Measurements from ENCODE around the gene CACFD1.

CACFD1 gene

DNA sequence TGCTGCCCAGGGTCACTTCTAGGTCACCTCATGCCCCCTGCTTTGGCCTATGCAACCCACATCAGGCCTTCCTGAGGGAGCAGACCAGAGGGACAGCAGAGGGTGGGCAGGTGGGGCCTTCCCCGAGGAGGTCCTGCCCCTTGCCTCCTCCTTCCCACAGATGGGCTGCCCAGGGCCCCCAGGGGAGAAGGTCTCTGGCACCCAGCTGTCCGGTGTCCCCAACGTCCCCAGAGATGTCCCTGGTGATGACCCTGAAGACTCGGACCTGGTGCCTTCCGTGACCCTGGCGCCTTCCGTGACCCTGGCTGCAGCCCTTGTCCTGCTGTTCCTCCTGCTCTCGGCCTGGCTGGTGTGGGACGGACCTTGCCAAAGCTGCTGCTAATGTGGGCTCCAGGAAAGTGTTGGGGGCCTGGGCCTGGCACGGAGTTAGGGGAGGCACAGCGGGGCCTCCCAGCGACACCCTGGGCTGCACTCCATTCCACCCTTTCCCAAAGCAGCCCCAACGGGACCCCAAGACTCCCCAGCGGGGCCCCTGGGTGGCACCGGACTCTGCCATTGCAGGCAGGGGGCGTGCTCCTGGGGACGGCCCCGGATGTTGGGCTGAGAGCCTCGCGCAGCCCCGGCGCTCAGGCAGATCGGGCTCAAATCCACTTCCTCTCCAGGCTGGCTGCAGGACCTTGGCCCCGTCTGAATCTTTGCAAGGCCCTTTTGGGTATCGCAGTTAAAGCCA, 25.9 kb downstream of the CACFD1 start:
- peak; percentile 35 to 39 for DNase-seq

DNA sequence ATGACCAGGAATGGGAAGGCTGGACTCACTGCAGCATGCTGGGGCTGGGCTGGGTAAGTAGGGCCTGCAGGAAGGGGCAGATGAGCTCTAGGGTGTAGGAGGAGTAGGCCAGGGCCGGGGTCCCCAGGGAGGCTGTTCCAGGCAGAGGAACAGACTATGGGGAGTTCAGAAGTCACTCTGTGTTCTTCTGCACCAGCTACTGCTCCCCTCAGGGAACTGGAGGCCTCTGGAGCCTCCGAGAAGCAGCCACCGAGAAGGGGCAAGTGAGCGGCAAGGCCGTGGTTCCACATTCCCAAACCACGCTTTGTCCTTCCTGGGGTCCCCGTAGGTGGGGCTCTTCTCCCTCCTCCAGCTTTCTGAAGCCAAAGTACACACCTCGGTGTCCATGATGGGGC, 27.6 kb downstream of the CACFD1 start:
- DNase-seq, result no peak

DNA sequence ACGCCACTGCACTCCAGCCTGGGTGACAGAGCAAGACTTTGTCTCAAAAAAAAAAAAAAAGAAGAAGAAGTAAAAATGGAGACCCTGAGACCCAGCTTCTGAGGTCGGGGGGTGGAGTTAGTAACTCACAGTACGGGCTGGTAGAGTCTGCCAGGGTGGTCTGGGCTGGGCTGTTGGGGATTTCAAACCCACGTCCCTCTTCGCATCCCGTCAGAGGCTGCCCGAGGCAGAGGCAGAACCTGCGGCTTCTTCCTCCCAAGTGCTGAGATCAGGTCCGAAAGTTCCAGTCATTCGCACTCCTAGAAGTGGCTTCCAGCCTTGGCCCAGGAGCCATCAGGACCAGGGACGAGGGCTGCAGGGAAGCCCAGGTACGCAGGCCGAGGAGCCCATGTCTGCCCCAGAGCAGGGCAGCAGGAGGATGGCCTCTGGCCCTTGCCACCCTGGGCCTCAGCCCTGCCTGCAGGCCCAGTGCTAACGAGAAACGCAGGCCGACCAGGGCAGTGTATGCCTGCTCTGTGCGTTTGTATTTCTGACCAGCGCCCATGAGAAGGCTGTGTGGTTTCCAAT, 29.0 kb downstream of the CACFD1 start:
- DNase-seq, result no peak

- DNase-seq, result no peak
Observed at GRCh38 chr9:133489253-133490190, 29.7 kb downstream of the CACFD1 start.

- no peak for DNase-seq
Observed at GRCh38 chr9:133490201-133490681, 30.5 kb downstream of the CACFD1 start.

- no peak for DNase-seq
Observed at GRCh38 chr9:133490865-133491655, 31.3 kb downstream of the CACFD1 start.

- no peak for DNase-seq
Observed at GRCh38 chr9:133491656-133491925, 31.8 kb downstream of the CACFD1 start.

- no peak for DNase-seq
Observed at GRCh38 chr9:133492061-133493021, 32.6 kb downstream of the CACFD1 start.

DNA sequence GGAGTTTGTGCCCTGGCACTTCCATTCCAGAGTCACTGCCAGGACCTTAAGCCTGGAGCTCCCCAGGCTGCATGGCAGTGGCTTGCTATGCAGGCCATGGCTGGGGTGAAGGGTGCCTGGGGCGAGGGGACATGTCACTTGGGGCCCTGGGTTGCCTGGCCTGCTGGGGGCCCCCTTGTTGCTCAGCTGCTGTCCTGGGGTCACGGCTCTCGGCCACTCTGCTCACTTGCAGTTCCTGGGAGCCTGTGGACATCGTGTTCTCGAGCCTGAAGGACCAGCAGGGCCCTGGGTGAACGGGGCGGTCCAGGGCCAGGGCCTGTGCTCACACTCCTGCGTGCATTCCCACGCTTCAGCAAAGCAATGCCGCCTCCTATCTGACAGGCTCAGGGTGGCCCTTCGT, 33.6 kb downstream of the CACFD1 start:
- no peak for DNase-seq

GRCh38 chr9:133493845-133494540, 34.2 kb downstream of the CACFD1 start:
- no peak for DNase-seq

DNA sequence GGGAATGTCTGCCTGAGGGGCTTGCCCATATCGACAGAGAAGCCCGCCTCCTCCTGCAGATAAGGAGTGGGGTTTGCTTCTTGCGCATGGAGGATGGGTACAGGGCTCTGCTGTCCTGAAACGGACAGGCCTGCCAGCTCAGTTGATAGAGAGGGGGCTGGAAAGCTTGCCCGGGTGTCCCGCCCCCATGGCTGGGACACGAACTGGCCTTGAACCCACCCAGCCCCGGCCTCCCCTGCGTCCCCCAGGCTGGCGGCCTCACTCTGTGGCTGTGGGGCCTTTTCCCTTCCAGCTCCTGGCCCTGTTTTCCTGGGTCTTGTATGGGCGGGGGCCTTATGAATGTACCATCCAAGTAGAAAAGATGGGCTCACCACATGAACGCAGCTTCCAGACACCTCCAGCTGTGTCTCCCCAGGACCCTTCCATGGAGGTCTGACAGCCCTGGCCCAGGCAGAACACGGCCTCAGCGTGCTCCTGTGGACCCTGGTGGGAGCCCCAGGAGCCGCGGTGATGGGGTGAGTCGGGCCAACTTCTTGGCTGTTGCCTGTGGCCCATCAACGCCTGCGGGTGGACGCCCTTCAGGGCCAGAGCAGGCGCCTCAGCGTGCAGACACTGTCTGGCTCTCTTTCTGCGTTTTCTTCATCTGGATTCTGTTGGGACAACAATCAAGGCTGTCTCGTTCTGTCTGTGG, 35.0 kb downstream of the CACFD1 start:
- DNase-seq, result no peak

DNA sequence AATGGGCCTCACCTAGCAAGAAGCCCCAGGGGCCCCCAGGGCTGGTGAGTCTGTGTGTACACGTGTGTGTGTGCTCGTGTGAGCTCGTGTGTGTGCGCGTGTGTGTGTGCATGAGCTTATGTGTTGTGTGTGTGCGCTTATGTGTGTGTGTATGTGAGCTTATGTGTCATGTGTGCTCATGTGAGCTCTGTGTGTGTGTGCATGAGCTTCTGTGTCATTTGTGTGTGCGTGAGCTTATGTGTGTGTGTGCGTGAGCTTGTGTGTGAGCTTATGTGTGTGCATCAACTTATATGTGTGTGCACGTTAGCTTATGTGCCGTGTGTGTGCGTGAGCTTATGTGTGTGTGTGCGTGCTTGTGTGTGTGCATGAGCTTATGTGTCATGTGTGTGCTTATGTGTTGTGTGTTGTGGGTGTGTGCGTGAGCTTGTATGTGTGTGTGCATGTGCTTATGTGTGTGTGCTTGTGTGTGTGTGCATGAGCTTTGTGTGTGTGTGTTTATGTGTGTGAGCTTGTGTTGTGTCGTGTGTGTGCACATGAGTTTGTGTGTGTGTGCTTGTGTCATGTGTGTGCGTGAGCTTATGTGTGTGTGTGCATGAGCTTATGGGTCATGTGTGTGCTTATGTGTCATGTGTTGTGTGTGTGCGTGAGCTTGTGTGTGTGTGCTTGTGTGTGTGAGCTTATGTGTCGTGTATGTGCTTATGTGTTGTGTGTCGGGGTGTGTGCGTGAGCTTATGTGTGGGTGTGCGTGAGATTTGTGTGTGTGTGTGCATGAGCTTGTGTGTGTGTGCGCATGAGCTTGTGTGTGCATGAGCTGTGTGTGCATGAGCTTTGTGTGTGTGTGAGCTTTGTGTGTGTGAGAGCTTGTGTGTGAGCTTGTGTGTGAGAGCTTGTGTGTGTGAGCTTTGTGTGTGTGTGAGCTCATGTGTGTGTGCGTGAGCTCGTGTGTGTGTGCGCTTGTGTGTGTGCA, 35.8 kb downstream of the CACFD1 start:
- no peak for DNase-seq

DNA sequence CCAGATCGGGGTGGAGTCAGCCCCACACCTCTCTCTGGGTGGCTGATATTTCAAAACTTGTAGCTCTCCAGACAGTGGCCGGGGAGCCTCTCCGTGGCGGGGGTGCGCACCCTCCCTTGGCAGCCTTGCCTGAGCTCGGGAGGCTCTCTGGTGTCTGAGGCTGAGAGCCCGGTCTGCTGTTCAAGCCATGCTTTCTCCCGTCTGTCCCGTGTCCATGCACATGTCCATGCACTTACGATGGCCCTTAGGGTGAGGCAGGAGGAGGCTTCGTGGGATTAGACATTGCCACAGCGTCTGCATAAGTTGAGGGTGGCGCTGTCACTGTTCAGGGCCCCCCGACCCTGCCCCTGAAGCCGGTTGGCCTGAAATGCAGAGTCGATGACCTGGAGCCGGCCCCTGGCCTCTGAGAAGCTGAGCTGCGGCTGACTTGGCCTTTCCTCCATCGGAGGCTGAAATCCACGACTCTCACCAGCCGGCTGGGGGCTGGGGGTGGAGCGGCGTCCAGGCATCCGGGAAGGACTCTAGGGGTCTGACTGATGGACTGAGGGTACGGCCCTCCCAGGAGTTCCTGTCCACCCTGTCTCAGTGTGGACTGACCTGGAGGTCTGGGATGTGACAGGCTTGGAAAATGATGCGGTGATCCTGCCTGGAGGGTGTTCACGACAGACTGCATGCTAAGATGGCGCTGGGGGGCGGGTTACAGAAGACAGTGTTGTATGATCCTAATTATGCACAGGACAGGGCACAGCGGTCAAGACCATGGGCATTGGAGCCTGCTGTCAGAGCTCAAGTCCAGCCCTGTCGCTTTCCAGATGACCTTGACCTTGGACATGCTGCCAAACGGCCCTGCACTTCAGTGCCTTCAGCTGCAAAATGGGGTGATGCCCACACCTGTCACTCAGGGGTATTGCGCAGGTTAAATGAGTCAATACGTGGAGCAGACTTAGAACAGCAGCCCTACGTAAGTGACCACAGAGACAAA, 37.4 kb downstream of the CACFD1 start:
- no peak for DNase-seq

- no peak for DNase-seq
Observed at GRCh38 chr9:133499132-133499891, 39.5 kb downstream of the CACFD1 start.

GRCh38 chr9:133499892-133500270, 40.1 kb downstream of the CACFD1 start:
- no peak for DNase-seq

GRCh38 chr9:133502112-133502511, 42.3 kb downstream of the CACFD1 start:
- no peak for DNase-seq

DNA sequence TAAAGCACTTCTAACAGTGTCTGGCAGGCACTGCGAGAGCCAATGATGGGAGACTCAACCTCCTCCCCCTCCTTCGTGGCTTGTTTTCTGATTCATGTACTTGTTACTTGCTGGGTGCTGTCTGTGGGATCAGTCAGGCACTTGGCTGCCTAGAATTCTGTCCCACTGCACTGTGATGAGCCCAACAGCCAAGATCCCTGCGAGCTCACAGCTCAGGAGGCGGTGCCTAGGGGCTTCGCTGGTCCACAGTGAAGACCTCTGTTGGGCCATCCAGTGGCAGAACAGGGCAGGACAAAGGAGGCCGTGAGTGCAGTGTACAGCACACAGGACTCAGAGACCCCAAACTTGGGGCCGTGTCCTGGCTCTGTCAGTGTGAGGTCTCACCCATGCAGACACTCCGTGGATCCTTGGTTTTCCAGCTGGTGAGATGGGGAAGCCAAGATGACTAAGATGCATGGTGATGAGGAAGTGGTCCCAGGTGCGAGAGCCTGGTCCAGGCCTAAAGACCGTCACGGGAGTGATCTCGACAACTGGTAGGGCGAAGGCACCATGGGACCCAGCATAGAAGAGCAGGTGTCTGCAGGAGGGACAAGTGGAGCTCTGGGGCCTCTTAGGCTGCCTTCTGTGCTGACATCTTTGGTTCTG, 45.5 kb downstream of the CACFD1 start:
- DNase-seq, result no peak
